GM19395 (cell line): ENCODE data around the gene CHST1.

Source experiments
- ATAC-seq: cut with Tn5 transposase; IDR thresholded peaks from one replicate; pipeline ENCODE4 v1.9.1; 2021; ENCODE audit warnings: mild to moderate bottlenecking, moderate library complexity; ENCODE audit not compliant: unreplicated experiment

The CHST1 gene, protein sequence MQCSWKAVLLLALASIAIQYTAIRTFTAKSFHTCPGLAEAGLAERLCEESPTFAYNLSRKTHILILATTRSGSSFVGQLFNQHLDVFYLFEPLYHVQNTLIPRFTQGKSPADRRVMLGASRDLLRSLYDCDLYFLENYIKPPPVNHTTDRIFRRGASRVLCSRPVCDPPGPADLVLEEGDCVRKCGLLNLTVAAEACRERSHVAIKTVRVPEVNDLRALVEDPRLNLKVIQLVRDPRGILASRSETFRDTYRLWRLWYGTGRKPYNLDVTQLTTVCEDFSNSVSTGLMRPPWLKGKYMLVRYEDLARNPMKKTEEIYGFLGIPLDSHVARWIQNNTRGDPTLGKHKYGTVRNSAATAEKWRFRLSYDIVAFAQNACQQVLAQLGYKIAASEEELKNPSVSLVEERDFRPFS

DNA sequence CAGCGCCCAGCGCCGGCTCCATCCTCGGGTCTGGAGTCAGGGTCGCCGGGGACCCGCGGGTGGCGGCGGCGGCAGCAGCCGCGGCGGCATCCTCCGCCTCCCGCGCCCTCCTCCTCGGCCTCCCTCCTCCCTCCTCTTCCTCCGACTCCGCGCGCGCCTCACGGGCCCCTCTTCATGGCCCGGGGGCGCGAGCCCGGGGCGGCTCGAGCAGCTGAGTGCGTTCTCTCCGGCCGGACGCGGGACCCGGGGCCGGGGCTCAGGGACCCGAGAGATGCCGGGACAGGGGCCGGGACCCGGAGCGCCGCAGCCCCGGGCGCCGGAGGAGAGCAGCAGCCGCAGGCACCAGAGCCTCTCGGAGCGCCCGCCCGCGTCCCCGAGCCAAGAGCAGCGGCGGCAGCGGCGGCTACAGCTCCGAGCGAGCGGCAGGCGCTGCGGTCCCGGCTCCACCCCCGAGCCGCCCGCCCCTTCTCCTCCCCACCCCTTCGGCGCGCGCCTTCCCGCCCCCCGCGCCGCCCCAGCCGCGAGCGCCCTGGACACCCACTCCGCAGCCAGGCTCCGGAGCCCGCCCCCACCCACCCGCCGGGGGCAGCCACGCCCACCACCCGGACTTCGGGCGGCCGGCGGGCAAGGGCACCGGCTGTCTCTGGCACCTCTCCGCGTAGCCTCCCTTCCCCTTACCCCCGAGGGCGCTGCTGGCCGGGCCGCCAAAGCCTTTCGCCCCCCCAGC is at the start of gene CHST1:
TSS of gene CHST1 (minus strand) at position 417 of the 727 bp plus-strand sequence. CDS start 14,699 bp downstream, outside the sequence.
- ATAC-seq: no peak

DNA sequence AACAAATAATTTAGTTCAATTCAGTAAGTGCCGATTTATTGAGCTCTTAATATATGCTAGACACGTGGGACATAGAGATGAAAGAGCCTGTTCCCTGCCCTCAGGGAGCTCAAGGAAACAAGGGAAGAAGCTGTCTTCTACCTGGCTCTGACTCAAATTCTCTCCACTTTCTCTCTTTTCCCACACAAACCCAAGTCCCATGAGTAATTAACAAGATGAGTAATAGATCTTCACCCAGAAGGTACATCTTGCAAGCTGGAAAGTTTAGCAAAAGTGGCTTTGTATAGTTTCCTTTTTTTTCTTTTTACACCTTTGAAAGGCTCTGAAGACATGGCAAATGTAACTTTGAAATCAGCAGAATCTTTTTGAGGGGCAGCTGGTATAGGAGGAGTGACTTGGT is 48.2 kb upstream of the CHST1 start:
- ATAC-seq: no peak

DNA sequence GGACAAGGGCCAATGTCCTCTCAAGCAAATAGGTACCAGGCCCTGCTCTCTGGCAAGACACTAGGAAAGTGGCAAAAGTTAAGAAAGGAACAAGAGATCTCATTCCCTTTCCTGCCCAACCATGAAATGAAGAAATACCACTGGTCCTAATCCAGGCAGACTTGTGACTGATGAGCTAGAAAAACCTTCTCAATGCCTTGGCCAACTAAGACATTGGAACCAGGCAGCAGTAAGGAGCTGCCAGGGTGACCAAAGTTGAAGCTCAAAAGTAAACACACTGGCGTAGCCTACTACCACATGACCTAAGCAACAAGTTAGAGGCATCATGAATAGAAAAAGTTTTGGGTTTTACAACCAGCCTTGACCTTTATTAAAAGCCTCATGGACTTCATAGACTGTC is 45.1 kb upstream of the CHST1 start:
- no peak for ATAC-seq

DNA sequence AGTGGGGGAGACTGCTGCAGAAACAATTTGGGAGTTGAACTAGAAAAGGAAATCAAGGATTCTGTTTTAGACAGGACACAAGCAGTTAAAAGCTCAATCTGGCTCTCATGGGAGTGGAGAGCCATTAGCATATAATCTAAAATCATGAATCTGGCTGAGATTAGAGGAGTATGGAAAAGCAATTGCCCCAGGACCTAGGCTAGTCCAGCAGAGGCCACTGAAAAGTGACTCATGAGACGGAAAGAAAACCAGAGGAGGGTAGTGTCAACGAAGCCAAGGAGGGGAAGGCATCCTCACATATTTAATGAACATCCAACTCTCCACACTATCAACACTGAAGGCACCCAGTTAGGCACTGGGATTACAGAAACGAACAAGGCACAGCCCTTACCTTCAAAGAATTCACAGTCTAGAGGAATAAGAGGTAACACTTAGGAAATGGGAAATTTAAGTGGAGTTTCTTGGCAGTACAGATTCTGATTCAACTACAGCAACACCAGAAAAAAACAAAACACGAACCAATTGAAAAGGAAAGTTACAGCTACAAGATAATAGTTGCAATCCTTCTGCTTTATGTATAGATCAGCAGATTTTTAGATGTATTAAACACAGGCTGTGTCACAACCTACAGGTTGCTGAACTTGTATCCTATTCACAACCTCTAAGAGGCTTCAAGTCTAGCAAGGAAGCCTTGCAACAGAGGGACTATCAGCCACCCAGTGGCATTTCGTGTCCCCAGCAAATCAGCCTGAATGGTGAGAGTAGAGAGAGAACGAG is 43.7 kb upstream of the CHST1 start:
- no peak for ATAC-seq

DNA sequence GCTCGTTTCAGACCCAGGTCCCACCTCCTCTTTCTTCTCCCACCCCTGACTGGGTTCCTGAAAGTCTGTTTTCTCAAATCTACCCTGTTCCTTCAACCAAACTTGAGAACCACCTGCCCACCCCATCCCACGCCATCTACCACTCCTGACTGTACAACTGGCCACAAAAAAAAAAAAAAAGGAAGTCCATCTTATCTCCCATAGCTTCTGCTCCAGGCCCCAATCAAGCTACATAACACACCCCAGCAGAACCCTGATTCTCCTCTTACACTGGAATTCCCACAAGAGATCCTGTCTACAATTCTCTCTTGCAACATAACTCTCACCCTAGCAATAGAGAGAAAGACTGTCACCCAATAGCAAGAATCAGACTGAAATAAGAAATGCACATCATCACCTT is 39.2 kb upstream of the CHST1 start:
- ATAC-seq: no peak

DNA sequence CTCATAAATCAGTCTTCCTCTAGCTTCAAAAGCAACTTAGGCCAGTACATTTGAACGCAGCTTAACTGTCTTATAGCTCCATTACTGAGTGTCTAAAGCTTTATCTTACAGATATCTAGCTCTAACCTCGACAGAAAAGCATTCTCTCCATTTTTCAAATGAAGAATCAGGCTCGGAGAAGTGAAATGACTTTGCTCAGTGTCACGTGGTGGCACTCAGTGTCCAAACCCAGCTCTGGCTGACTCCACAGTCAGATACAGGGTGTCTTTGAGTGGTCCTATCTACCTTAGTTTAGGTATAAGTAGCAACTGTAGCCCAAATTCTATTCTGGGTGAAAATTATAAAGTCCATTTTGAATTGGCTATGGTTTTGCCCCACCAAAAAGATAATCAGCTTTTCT is 38.7 kb upstream of the CHST1 start:
- ATAC-seq: no peak

DNA sequence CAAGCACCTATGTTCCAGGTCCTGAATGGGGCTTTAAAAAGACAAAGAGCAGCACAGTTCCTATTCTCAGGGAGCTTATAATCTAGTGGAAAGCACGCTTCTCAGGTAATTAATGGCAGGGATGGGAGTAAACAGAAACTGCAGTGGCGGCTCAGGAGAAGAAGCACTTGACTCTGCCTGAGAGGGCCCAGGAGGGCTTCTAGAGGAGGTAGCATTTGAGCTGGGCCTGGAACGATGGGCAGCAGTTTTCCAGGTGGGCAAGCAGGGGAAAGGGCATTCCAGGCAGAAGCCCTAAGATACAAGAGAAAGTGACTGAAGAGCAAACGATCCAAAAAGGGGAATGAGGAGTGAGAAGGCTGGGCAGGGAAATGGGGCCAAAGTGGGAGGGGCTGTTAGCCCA is 37.1 kb upstream of the CHST1 start:
- no peak for ATAC-seq

DNA sequence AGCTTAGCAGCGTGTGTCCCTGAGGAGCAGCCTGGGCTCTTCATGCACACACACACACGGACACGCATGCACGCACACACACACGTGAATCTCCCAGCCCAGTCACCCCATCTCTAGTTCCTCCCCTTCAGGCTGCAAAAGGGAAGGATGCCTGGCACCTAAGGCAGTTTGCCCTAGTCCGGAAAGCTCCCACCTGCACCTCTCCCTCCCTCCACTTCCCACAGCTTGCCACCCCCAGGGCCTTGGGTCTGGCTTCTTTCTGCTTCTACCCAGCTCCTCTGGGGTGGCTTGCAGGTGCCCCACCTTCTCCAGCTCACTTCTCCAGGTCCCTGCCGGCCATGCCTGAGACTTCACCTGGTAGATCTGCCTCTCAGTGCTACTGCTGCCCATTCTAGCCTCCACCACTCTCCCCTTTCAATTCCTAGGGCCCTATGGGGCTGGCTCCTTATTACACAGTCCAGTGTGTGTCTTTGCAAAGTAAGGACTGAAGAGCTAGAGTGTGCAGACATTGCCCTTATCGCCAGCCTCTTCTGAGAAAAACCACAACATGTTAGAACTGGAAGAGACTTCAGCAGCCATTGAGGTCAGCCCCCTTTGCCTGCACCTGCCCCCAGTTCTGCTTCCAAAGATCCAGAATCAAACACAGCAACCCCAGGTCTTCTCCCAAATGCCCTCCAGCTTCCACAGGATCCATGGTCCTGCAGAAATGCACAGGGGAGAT is 33.5 kb upstream of the CHST1 start:
- no peak for ATAC-seq

DNA sequence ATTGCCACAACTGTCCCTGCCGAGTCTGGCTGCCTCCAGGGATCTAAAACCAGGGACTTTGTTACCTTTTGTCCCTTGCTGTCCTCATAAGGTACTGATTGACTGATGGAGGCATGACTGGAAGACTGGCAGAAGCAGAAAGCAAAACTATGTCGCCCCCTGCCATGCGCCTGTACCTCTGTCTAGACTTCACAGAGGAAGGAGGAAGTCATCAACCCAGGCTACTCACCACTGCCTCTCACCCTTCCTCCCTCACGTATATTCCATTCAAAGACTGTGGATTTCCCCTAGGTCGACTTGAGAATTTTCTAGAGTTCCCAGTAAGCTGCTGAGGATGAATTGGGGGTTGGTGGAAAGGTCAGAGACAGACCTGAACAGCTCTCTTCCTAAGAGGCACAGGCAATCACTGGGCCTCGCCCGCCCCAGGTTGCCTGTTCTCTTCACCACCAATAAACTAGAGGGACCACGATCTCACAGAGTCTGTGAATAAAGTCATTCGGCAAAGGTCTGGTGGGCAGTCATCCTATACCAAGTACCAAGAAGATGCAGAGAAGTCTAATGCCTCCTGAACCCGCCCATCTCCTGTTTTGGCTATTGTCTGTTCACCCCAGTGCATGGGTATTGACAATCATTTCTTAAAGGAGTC is 27.5 kb upstream of the CHST1 start:
- ATAC-seq: no peak

DNA sequence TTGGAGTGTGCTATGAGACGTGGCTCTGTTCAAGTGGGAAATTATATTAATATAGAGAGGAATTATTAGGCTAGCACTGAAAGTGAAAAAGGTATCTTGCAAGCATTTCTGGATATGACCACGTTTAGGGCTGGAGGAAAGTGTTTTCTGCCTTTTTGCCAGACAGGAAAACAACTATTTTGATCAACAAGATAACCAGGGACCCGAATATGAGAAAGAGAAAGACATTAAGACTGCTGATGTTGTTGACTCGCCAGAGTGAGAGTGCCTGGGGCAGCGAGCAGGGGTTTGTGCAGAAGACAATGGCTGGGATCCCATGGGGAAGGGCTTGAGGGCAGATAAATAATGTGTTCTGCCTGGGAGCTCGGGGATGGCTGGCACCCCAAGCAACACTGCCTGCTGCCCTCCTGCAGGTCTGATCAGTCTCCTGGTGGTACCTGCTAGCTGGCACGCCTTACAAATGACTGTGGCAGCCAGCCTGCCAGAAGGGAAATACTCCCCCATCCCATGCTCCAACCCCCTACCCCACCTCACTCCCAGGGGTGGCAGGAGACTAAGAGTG is 23.1 kb upstream of the CHST1 start:
- no peak for ATAC-seq

DNA sequence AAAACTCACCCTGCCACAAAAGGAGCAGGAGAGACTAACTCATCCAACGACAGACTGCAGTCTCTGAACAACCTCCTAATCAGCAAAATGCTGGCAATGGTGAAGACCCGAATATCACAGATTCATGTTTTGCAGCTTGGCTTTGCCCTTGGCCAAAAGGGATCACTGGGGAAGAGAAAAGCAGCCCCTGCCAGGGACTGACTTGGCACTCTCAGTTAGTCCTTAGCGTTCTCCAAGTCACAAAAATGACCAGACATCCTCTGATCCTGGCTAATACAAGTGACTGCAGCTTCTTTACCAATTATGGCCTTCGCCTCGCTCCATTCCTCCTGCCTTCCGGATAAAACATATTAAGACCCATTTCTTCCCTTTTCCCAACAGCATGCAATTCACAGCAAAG is 22.4 kb upstream of the CHST1 start:
- no peak for ATAC-seq

DNA sequence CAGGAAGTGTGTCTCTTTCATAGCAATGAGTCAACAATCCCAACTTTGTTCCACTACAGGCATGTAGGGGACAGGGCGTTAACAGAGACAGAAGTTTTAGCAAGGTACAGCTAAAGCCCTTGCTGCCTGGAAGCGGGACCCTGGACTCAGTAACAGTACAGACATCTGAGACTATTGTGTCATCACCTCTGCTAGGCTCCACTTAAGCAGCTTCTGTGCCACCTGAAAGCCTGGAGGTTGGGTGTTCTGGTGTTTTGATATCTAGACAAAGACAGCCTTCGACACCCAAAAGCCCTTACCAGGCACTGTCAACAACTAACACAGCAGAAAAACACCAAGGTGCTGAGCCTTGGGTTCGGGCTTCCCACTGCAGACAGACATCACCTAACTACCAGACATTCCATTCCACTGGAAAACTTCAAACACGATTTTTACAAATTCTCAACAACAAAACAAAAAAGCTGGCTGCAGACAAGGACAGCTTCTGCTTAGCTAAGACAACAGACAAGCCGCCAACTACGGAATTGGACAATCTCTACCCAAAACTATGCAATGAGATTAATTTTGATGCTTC is 20.6 kb upstream of the CHST1 start:
- ATAC-seq: no peak

DNA sequence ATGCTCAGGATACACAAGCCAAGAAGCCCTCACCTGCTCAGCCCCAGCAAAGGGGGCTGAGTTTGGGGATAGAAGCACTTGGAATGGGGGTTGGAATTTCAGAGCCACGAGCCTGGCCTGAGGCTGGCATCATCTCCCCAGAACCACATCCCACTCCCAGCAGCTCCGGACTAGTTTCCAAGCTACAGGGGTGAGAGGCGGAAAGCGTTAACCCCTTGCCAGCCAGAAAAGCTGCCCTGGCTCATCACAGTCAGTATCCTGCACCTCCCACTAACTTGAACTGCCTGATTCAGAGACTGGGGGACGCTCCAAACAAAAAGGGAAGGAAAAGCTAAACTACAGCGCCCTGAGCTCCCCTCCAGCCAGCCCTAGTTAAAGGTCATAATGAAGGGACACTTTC is 19.0 kb upstream of the CHST1 start:
- ATAC-seq: no peak

DNA sequence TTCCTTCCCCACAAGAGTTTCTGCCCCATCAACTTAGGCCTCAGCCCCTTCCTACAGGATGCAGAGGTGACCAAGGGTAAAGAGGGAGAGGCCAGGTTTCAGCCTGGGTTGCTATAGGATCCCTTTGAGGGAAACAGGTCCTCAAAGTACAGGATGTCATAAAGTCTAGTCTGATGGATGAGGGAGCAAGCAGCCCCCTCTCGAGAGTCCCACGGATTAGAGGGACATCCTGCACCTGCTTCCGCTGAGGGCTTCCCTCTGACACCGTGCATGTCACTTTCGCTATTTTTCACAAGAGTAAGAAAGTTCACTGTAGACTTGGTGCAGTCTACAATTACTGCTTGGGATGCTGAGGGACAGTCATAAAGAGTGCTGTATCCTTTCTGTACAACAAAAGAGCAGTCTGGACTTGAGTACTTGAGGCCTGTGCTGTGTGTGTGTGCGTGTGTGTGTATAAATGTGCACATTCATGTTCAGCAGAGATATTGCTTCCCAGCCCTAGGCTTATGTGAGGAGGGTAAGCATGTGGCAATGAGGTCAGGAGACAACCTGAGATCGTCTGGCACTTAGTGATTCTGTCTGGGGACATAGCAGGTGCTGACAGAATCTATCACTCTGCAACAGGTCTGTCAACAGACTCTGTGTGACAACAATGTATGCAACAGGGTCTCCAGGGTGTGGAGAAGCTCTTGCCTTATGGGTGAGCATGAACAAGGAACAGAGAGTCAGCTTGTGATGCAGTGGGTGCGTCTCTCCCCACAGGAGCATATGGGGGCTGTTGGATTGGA is 18.0 kb upstream of the CHST1 start:
- ATAC-seq: no peak

DNA sequence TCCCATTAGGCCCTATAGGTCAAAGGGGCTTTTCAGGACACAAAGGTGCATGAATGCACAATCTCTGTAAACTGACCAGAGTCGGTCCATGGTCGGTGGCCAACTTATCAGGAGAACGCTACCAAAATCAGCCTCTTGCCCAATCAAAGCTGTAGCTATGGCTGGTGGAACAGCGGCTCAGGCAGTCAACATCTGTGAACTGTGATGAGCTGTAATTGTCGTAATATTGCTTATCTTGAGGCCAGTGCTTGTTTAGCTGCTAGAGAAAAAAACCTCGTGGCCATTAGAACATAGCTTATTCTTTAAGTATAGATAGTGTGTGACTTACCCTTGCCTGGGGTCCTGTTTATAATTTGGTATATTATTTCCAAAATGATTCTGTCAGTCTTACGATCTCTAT is 14.4 kb upstream of the CHST1 start:
- ATAC-seq: no peak

DNA sequence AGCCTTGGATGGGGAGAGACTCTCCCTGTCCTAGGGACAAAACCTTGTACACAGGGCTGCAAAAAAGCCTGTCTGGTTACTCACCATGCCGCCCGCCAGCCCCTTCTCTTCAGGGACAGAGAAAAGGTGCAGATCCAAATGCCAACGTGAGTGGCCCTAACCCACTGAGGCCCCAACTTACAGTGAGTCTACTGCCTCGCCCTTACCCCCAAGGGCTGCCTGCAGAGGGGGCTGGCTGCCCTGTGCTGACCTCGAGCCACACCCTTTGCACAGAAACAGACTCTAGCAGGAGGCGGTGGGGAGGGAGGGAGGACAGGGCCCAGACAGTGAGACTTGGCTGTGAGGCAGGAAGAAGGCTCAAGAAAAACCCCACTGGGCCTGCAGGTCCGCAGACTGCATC is 13.6 kb upstream of the CHST1 start:
- no peak for ATAC-seq

DNA sequence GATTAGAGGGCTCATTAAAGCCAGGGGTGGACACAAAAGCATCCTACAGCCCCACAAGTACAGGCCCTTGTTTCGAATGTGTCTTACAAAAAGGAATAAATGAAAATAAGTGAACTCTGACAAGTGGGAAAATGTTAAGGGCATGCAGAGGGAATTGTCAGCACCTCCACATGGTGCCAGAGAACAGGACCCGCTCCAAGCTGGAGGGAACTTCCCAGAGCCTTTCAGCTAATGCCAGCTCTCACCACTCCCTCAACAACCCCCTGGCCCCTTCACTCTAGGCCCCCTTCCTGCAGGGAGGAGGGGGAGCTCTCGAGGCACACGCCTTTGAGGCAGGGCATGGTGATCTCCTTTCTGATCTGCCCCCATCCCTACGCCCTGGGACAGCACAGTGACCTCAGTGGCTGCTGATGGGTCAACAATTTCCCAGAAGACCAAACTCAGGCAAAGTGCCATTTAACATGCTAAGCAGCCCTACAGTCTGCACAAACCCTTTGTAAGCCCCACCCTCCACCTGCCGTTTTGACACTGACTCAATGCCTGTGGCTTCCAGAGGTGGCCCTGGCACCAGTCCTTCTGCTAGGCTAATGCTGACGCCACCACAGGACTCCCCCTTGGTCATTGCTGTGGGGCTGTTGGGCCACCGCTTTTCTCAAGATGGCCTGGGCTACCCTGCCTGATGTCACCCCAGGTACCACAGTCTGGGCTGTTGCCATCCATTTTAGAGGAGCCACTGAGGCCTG is 12.5 kb upstream of the CHST1 start:
- no peak for ATAC-seq

DNA sequence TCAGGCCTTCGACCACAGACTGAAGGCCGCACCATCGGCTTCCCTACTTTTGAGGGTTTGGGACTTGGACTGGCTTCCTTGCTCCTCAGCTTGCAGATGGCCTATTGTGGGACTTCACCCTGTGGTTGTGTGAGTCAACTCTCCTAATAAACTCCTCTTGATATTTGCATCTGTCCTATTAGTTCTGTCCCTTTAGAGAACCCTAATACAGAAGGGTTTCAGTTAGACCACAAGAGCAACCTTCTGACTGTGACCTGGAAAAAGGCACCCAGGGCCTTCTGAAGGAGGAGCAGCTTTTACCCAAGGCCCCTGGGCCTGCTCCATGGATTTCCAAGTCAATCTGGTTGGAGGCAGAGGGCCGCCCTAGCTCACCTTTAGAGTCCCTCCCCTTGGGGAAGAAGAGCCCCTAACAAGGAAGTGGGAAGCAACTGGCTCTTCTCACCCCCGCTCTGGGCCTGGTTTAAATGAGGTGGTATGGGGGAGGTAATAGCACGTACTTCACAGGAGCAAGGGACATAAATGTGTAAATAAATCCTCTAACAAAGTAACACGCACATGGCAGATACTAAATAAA is 11.2 kb upstream of the CHST1 start:
- ATAC-seq: peak; percentile 92
